ENCODE data around the gene ZBTB40.

ZBTB40 gene

GRCh38 chr1:22522221-22522743 lies 70.6 kb downstream of the ZBTB40 start:
- TF ChIP-seq CTCF (conservative IDR thresholded peaks at IDR 0.05; ENCODE audit: control insufficient read depth, insufficient read depth, low read depth, low read length), result no peak
- no peak for DNase-seq (ENCODE audit: low read depth)
- no peak overlapping the region for H3K4me3 ChIP-seq (ENCODE audit: control insufficient read depth, low read depth, low read length)

- no peak for DNase-seq (ENCODE audit: low read depth)
- TF ChIP-seq CTCF (conservative IDR thresholded peaks at IDR 0.05; ENCODE audit: control insufficient read depth, insufficient read depth, low read depth, low read length), result no peak
- no peak overlapping the region for H3K4me3 ChIP-seq (ENCODE audit: control insufficient read depth, low read depth, low read length)
These were observed 72.8 kb downstream of the ZBTB40 start for GRCh38 chr1:22524481-22524880.

GRCh38 chr1:22525211-22525610 lies 73.6 kb downstream of the ZBTB40 start:
- DNase-seq (ENCODE audit: low read depth), result no peak
- no peak overlapping the region for H3K4me3 ChIP-seq (ENCODE audit: control insufficient read depth, low read depth, low read length)
- no peak for TF ChIP-seq CTCF (conservative IDR thresholded peaks at IDR 0.05; ENCODE audit: control insufficient read depth, insufficient read depth, low read depth, low read length)

GRCh38 chr1:22525646-22526045 lies 74.0 kb downstream of the ZBTB40 start:
- no peak for DNase-seq (ENCODE audit: low read depth)
- H3K4me3 ChIP-seq (ENCODE audit: control insufficient read depth, low read depth, low read length), result no peak overlapping the region
- no peak for TF ChIP-seq CTCF (conservative IDR thresholded peaks at IDR 0.05; ENCODE audit: control insufficient read depth, insufficient read depth, low read depth, low read length)

GRCh38 chr1:22526098-22526497 lies 74.4 kb downstream of the ZBTB40 start:
- TF ChIP-seq CTCF (conservative IDR thresholded peaks at IDR 0.05; ENCODE audit: control insufficient read depth, insufficient read depth, low read depth, low read length), result no peak
- no peak for DNase-seq (ENCODE audit: low read depth)
- no peak overlapping the region for H3K4me3 ChIP-seq (ENCODE audit: control insufficient read depth, low read depth, low read length)

GRCh38 chr1:22526677-22527076 lies 75.0 kb downstream of the ZBTB40 start:
- DNase-seq (ENCODE audit: low read depth), result no peak
- no peak for TF ChIP-seq CTCF (conservative IDR thresholded peaks at IDR 0.05; ENCODE audit: control insufficient read depth, insufficient read depth, low read depth, low read length)

GRCh38 chr1:22527122-22527521 lies 75.5 kb downstream of the ZBTB40 start:
- TF ChIP-seq CTCF (conservative IDR thresholded peaks at IDR 0.05; ENCODE audit: control insufficient read depth, insufficient read depth, low read depth, low read length), result no peak
- no peak for DNase-seq (ENCODE audit: low read depth)
- no peak overlapping the region for H3K4me3 ChIP-seq (ENCODE audit: control insufficient read depth, low read depth, low read length)

More at GRCh38 chr1:22526677-22527076, 75.0 kb downstream of the ZBTB40 start:
- H3K4me3 ChIP-seq (ENCODE audit: control insufficient read depth, low read depth, low read length), result no peak overlapping the region
